Thymus (tissue), 11 donors: ENCODE results near the gene ENAH. TPM values are rescaled to one million over a fixed set of nuclear protein-coding genes. Genes with fewer than 3 reads are reported as not detected.
A peak's percentile ranks its signal among the peaks of the same experiment; 100 is the strongest.

Experiments
- DNase-seq, 9 donors: peaks; one replicate each; pipeline ENCODE4 v3.0.0-alpha.2; 2013; ENCODE audit warnings: low spot score in 9 of 9, low read depth in 6 of 9, missing footprints in 1 of 9
- H3K27ac ChIP-seq, 2 donors: one replicate each; pipeline ENCODE4 v1.5.1; 2013; ENCODE audit warnings: control low read depth in 1 of 2, low read depth in 1 of 2, low read length in 1 of 2, mild to moderate bottlenecking in 1 of 2, moderate library complexity in 1 of 2
- H3K27me3 ChIP-seq, 2 donors: one replicate each; pipeline ENCODE4 v1.5.1; 2013; ENCODE audit warnings: low read length in 1 of 2; ENCODE audit not compliant: control insufficient read depth in 2 of 2, insufficient read depth in 1 of 2
- H3K36me3 ChIP-seq, 2 donors: one replicate each; pipeline ENCODE4 v1.5.1; 2013; ENCODE audit warnings: low read length in 1 of 2, mild to moderate bottlenecking in 1 of 2, moderate library complexity in 1 of 2; ENCODE audit not compliant: control insufficient read depth in 2 of 2, insufficient read depth in 2 of 2
- H3K4me1 ChIP-seq, 2 donors: one replicate each; pipeline ENCODE4 v1.5.1; 2013; ENCODE audit warnings: low read length in 2 of 2; ENCODE audit not compliant: control insufficient read depth in 2 of 2, insufficient read depth in 2 of 2
- H3K4me3 ChIP-seq, 2 donors: one replicate each; pipeline ENCODE4 v1.5.1; 2013; ENCODE audit warnings: low read length in 2 of 2, control low read depth in 1 of 2, mild to moderate bottlenecking in 1 of 2
- H3K9me3 ChIP-seq, 2 donors: one replicate each; pipeline ENCODE4 v1.5.1; 2013; ENCODE audit warnings: low read length in 1 of 2, mild to moderate bottlenecking in 1 of 2; ENCODE audit not compliant: control insufficient read depth in 2 of 2, insufficient read depth in 1 of 2
- WGBS: extraction: QIAGEN DNeasy Blood & Tissue Kit; methylation state at CpG from one replicate; pipeline ENCODE4 v1.1.7; 2013; 5-methylcytosine and 5-hydroxymethylcytosine counted together
- polyA plus RNA-seq: library from polyadenylated mRNA; stranded (reverse); fragments of 200-250 nt; gene quantifications from one replicate; pipeline ENCODE4 v1.2.3, GENCODE V29; 2013
- total RNA-seq: library from RNA; stranded (reverse); fragments of 120-200 nt; gene quantifications from one replicate; pipeline ENCODE4 v1.2.4, GENCODE V29; 2013
- donor health status: healthy.

ENAH gene
- total and polyA plus RNA-seq, 2 donors, result 18.3 to 19.5 TPM

- Histone ChIP-seq H3K4me1 (peaks cover 13 to 77% of the 10 kb centered on the region in 2 donors), H3K27me3 (no peaks in the 10 kb centered on the region), H3K36me3 (no peaks in the 10 kb centered on the region), H3K9me3 (no peaks in the 10 kb centered on the region), H3K4me3 (peak overlapping the region; percentile 55 to 70), H3K27ac (peak overlapping the region; percentile 98 to 100)
- WGBS, result 80% methylated on average over 10 of the region's 10 CpGs
- DNase-seq, result no peak
Measured at GRCh38 chr1:225468270-225469020, 184.5 kb downstream of the ENAH start.

DNA sequence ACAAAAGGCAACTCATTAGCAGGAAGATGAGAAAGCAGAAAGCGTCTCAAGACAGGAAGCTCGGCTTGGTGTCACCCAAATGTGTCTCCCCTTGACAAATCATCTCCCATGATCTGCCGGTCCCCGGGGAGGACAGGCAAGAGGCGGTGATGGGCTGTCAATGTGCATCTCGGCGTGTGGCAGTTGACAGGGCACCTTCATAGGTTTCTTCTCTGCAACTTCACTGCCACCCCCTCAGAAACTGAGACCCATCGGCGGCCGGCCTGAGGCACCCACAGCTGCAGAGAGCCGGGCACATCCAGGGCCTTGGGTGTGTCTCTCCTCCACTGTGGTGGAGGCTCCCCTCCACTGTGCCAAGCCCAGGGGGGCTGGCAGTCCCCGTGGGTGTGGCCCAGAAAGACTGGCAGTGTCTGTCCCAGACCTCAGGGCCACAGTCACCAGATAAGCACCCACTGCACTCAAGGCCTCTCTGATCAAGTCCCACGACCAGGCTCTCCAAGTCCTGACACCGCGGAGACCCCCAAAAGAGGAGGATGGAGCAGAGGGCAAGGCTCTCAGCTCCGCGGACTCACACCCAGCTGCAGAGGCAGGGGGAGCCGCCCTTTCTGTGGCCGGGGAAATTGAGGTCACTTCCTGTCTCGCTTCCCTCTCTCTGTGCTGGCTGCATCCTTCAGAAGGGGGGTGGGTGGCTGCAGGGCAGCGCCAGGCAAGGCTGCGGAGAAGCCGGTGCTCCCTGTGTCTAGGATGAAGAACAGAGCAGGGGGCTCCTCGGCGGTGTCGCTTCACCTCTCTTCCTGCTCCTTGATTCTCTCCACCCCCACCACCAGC, 185.5 kb downstream of the ENAH start:
- DNase-seq, result peak in 8 of 9 donors; percentile 72 to 95 (median 84)
- 5% methylated on average over 26 of the region's 26 CpGs for WGBS
- no peaks in the 10 kb centered on the region for H3K36me3 ChIP-seq
- peaks cover 13 to 82% of the 10 kb centered on the region in 2 donors for H3K4me1 ChIP-seq
- peak overlapping the region; percentile 55 to 70 for H3K4me3 ChIP-seq
- H3K9me3 ChIP-seq, result no peaks in the 10 kb centered on the region
- H3K27ac ChIP-seq, result peak overlapping the region; percentile 98 to 100
- H3K27me3 ChIP-seq, result no peaks in the 10 kb centered on the region

- no peaks in the 10 kb centered on the region for H3K27me3 ChIP-seq
- H3K36me3 ChIP-seq, result no peaks in the 10 kb centered on the region
- H3K4me1 ChIP-seq, result peaks cover 14 to 85% of the 10 kb centered on the region in 2 donors
- peak overlapping the region; percentile 98 to 100 for H3K27ac ChIP-seq
- no peak for DNase-seq
- H3K4me3 ChIP-seq, result peak overlapping the region; percentile 55 to 70
- 96% methylated on average over 4 of the region's 4 CpGs for WGBS
- no peaks in the 10 kb centered on the region for H3K9me3 ChIP-seq
Measured at GRCh38 chr1:225466848-225467192, 186.1 kb downstream of the ENAH start.

- no peaks in the 10 kb centered on the region for H3K9me3 ChIP-seq
- no peak overlapping the region for H3K4me3 ChIP-seq
- WGBS, result 93% methylated on average over 26 of the region's 26 CpGs
- DNase-seq, result no peak
- H3K27me3 ChIP-seq, result no peaks in the 10 kb centered on the region
- H3K36me3 ChIP-seq, result no peaks in the 10 kb centered on the region
- H3K4me1 ChIP-seq, result peaks cover 18 to 85% of the 10 kb centered on the region in 2 donors
- peak overlapping the region in 1 of 2 donors; percentile 39 for H3K27ac ChIP-seq
Measured at GRCh38 chr1:225465793-225466517, 187.0 kb downstream of the ENAH start.

GRCh38 chr1:225464851-225465792, 187.8 kb downstream of the ENAH start:
- Histone ChIP-seq H3K36me3 (no peaks in the 10 kb centered on the region), H3K27ac (peak overlapping the region in 1 of 2 donors; percentile 39), H3K9me3 (no peaks in the 10 kb centered on the region), H3K4me1 (peaks cover 25 to 86% of the 10 kb centered on the region in 2 donors), H3K4me3 (no peak overlapping the region), H3K27me3 (no peaks in the 10 kb centered on the region)
- peak in 1 of 9 donors; percentile 47 for DNase-seq
- 82% methylated on average over 15 of the region's 15 CpGs for WGBS

GRCh38 chr1:225462714-225463574, 190.0 kb downstream of the ENAH start:
- no peak overlapping the region for H3K27ac ChIP-seq
- no peaks in the 10 kb centered on the region for H3K9me3 ChIP-seq
- no peaks in the 10 kb centered on the region for H3K36me3 ChIP-seq
- peaks cover 27 to 80% of the 10 kb centered on the region in 2 donors for H3K4me1 ChIP-seq
- WGBS, result 85% methylated on average over 15 of the region's 15 CpGs
- no peak for DNase-seq
- H3K4me3 ChIP-seq, result no peak overlapping the region
- H3K27me3 ChIP-seq, result no peaks in the 10 kb centered on the region

DNA sequence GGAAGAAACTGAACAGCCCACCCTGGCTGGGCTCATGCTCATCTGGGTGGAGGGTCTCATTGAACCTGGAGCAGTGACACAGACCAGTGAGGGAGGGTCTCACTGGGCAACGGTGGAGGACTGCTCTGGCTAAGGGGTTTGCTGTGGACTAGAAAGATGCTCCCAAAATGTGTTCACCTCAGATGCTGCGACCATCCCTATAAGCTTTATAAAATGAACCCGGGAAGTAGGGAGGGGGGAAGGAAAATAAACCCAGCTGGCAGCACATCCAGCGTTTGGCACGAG, 190.6 kb downstream of the ENAH start:
- H3K27me3 ChIP-seq, result no peaks in the 10 kb centered on the region
- 94% methylated on average over 5 of the region's 5 CpGs for whole genome bisulfite sequencing
- H3K36me3 ChIP-seq, result no peaks in the 10 kb centered on the region
- DNase-seq, result no peak
- no peak overlapping the region for H3K27ac ChIP-seq
- no peaks in the 10 kb centered on the region for H3K9me3 ChIP-seq
- peaks cover 27 to 74% of the 10 kb centered on the region in 2 donors for H3K4me1 ChIP-seq
- no peak overlapping the region for H3K4me3 ChIP-seq
